TTC549 (cell line): ENCODE results near the gene PTH1R.

ENCODE experiments used
- FAIRE-seq: peaks from 2 replicates; lab custom pipeline; 2012; peaks lifted over from hg19 to GRCh38; lab: Jason Lieb, UNC

The PTH1R gene

DNA sequence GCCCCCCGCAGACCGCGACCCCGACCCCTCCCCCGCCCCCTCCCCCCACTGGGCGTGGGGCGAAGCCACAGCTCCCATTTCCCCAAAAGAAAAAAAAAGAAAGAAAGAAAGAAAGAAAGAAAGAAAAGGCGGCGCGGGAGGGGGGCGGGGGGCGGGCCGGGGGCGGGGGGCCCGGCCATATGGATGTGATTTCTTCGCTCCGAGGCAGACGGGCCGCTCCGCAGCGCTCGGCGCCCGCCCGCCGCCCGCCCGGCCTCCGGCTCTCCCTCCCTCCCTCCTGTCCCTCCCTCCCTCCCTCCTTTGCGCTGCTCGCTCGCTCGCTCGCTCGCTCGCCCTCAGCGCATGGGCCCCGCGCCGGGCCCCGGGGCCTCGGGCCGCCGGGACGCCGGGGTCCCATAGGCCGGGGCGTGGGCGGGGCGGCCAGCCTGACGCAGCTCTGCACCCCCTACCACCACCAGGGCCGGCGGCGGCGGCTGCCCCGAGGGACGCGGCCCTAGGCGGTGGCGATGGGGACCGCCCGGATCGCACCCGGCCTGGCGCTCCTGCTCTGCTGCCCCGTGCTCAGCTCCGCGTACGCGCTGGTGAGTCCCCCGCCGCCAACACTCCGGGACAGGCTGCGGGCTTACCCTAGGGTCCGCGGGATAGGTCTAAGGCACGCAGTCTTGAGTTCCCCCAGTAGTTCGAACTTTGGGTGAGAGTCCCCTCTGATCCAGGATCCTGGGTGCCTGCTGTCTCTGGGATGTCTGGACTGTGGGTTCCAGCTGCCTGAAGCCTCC, 5.7 kb downstream of the PTH1R start:
- no peak for FAIRE-seq

DNA sequence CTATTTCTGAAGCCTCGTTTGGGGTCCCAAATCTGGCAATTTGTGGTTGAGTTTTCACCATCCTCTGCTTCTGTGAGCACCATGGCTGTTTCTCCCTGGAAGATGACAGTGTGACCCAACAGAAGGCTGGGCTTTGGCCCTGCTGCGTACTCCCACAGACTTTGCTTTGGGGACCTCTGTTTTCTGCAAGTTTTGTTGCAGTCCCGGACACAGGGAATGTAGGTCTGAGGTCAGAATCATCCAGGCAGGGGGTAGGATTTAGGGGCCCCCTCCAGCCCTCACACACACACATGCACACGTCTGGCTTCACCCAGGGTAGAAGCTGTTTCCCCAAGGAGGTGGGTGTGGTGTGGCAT, 6.3 kb downstream of the PTH1R start:
- FAIRE-seq: no peak

DNA sequence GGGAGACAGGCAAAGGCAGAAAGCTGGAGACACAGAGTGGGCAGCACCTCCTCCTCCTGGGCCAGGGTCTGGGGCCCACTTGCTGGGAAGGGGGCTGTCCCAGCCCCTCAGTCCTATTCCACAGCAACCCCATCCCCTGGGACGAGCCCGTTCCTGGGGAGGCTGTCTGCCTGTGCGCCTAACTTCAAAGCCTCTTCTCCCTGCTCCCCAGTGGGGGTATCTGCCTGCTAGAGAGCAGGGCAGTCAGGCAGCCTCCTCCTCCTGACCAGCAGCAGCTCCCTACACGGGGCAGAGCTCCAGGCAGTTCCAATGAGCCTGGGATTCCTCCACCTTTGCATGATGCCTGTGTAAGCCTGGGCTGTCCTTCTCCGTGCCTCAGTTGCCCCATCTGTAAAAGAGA, 6.9 kb downstream of the PTH1R start:
- FAIRE-seq: no peak

DNA sequence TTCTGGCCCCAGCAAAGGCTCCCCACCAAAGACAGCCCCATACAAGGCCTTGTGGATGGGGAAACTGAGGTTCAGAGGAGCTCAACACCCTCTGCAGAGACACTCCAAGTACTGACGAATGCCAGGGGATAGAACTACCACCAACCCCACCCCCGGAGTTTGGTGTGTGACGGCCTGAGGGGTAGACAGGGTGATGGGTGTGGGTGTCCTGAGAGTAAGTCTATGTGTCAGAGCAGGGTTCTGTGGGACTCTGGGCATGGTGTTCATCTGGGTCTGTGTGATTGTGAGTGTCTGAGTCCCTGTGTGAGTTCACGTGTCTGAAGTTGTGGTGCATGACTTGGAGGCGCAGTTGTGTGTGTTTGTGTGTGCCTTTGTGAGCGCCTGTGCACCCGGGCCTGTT, 7.4 kb downstream of the PTH1R start:
- no peak for FAIRE-seq

DNA sequence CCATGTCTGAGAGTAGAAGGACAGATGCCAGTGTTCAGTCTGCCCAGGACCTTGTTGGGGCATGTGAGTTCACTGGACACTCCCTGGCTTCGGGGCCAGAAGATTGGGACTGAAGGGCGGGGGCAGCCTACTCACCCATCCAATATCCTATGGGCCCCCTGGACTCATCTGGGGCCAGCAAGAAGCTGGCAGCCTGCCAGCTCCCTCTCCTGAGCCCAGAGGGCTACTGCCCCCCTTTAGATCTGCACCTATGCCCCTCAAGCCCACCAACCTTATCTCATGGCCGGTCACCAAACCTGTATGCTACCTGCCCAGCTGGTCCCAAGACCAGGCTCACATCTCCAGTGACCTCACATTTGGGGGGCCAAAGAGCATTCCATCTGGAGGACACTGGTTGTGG, 8.1 kb downstream of the PTH1R start:
- no peak for FAIRE-seq

DNA sequence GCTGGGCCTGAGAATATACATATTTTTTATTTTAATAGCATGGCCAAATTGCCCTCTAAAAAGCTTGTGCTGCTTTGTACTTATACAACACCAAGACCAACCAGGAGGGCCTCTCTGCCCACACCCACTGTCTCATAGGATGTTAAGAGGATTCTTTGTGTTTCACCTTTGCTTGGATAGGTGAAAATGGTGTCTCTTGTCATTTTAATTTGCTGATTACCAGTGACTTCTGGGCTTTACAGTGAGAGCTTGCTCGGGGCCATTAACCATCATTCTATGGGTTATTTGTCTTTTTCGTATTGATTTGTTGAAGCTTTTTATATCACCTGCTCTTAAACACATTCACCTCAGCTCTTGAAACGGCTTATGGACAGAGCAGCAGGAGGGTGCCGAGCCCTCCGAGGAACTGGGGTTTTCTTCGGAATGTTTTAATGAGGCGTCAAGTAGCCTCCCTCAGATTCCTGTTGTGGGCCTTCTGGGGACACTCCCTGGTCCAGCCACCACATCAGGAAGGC, 10.5 kb downstream of the PTH1R start:
- no peak for FAIRE-seq

DNA sequence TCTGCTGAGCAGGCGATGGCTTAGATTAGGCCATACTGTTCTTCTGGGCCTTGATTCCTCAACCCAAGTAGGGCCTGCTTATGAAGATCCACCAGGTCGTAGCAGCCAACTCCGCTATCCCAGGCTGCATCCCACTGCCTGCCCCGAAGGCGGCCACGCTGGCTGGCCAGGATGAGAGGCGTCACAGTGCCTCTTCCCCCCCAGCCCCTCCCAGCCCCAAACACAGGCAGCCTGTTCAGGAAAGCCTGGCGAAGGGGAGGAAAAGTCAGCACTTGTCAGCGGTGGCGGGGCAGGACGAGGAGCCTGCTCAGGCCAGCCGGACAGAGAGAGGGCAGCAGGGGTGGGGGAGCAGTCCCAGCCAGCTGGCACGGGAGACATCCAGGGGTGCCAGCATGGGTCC, 11.2 kb downstream of the PTH1R start:
- FAIRE-seq: no peak

DNA sequence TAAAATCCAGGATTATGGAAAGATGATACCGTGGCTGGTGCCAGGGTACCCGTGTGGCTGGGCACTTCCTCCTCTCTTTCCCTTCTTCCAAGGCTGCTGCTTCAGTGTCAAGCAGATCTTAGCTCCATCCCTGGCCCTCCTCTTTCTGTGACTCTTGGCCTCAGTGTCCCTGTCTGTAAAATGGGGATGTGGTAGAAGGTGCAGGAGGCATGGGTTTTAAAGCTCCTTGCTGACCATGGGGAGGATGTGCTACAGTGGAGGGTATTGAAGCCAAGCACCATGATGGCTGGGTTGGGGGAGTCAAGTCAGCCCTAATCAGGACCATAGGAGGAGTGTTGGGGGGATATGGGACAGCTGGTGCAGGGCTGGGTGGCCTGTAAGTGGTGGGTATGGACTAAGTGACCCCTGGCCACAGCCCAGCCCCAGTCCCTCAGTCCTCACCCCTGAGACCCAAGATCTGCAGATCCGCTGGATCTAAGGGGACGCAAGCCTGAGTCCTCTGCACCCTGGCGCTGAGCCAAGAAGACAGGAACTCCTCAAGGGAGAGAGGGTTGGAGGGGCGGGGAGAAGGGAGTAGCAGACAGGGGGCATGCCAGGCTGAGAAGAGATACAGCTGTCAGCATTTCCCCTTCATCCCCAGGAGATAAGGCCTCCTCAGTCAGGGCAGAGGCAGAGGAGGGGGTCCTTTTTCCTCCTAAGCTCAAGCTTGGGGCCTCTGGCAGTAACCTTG, 12.0 kb downstream of the PTH1R start:
- FAIRE-seq: no peak

DNA sequence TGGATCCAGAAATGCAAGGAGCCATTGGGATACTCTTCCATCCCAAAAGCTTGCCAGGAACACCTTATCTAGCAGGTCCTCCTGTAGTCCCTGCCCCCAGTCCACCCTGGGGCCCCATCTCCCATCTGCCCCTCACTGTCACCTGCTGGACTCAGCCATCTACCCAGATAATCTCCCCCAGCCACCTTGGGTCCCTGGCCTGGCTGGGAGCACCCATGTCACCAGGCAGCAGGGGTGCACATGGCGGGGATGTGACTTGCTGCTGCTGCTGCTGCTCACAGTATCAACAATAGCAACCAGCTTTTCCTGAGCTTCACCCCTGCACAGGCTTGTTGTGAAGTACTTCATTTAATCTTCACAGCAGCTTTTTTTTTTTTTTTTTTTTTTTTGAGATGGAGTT, 12.6 kb downstream of the PTH1R start:
- no peak for FAIRE-seq

DNA sequence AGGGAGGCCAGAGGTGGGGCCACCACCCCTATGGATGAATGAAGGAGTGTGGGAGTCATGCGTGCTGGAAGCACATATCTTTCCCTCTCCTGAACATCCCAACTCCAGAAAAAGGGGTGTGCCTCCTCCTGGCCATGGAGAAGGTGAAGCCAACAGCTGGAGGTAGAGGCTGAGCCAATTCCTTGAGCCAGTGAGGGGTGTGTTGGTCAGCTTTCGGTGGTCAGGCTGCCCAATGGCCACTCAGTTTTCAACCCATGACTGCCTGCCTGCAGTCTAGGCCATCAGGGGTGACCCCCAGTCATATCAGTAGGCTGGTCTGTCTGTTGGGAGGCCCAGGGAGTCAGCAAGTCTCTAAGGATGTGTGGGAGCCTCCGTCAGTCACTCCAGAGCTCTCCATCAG, 13.6 kb downstream of the PTH1R start:
- no peak for FAIRE-seq

DNA sequence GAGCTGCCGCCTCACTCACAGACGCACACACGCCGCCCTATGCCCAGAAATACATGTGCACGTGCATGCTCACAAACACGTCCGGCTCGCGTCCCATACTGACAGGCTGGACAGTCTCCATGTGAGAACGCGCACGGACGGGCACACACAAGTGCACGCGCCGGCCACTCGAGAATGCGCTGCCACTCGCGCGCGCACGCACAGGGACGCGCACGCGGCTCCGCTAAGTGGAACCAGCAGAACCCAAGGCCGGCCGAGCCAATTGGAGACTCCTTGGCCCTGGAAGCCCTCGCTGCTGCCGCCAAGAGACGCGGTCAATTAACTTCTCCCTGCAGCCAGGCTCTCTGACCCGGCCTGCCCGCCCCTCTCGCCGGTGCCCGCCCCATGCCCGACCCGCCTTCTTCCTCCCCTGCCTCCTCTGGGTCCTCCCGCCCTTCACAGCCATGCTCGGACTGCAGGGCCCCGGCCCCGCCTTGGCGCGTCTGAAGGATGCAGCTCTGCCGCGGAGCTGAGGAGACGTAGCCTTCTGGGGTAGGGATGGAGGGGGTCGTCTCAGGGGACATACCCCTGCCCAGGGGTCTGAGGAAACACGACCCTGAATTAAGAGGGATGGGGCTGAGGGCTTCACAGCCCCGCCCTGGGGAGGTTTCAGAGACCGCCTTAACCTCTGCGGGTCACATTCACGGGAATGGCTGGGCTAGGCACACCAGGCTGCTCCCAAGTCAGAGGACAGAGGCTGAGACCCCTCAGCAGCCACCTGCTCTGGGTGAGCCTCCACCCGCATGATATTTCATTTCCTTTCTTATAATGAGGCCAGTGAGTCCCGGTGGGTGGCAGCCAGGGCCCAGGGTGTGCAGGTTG, 15.0 kb downstream of the PTH1R start:
- FAIRE-seq: no peak

DNA sequence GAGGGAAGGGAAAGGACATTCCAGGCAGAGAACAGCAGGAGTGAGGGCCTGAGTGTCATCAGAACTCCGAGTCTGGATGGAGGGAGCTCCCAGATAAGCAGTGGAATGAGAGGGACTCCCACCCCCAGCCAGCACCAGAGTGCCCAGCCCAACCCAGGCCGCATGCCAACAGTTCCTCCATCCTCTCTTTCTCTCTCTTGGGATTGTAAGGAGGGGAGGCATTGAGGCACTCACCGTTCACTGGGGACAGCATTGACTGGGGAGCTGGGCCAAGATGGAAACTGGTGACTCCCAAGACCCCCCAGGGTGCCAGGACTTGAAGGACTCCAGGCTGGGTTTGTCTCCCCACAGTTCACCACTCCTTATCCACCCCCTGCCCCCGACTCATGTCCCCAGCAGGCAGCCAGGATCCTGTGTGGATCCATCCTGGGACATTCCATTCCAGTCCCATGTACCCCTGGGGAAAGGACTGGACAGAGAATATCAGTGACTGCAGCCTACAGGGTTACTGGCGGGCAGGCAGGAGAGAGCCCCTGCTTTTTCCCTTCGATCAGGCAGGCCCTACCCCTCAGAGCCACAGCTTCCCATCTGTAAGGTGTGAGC, 15.7 kb downstream of the PTH1R start:
- FAIRE-seq: no peak

DNA sequence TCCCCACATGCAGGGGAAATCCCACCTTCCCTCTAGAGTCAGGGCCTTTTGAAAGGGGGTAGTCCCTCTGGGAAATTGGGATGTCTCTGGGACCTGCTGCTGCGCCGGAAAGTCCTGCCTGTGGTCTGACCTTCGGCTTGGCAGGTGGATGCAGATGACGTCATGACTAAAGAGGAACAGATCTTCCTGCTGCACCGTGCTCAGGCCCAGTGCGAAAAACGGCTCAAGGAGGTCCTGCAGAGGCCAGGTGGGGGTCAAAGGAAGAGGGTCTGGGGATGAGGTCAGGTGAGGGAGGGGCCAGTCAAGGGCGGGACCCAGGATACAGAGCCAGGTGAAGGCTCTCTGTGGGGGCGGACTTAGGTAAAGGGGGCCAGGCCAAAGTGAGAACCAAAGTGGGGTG, 16.2 kb downstream of the PTH1R start:
- FAIRE-seq: no peak

DNA sequence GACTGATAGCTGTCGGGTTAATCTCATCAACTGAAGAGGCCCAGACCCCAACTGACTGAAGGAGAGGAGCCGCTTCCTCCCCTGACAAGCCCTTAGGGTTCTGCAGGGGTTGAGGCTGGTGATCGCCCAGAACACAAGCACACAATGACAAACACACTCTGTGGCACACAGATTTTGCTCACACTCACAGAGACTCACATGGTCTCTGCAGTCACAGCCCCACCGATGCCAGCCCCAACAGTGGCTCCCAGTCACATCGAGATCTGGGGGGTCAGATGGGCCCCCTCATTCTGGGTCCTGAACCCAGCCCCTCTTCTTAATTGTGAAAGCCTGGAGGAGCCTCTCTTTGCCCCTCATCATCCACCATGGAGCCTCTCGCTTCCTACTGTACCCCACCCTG, 16.7 kb downstream of the PTH1R start:
- no peak for FAIRE-seq

DNA sequence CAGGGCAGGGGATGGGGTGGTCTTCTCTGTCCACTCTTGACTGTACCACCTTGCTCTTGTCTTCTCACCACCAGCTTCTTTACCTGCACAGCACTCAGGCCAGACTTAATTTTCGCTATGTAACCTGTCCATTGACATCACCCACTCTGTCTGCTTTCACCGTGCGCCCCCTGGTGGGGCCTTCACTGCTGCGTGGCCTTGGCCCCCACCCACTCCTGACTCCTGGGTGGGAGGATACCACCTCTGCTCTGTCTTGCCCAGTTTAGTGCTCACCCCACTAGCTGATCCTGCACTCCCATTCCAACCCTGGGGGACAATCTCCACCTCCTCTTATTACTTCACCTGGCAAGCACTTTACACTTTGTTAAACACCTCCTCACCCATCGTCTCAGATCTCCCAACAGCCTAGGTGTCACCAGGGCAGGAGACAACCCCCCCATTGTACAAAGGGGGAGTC, 17.7 kb downstream of the PTH1R start:
- no peak for FAIRE-seq

DNA sequence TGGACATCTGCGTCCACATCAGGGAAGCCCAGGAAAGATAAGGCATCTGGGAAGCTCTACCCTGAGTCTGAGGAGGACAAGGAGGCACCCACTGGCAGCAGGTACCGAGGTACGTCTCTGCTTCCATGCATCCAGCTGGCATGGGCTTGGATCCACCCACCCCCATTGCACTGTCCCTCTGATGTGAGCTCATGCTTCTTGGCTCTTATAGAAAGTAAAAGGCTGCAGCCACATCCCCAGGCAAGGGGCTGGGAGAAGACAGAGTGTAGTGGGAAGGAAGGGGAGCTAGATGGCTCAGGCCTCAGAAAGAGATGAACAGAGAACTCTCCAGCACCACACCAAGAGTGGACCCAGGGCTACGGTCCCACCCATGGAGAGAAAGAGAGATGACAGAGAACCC, 18.2 kb downstream of the PTH1R start:
- FAIRE-seq: no peak

DNA sequence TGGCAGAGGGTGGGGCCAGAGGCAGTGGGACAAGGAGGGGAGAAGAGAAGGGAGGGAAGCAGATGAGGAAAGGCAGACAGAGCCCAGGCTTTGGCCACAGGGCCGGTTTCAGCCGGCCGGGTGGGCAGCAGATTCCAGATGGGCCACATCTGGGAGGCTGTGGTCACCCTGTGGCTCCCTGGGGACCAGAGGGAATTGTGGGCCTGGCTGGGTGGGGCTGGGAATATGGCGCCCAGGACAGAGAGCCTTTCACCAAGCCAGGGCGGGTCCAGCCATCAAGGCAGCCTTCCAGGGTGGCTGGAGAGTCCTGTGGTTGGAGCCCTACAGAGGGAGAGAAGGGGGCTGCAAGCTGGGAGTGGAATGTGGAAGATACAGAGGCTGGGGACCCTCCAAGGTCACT, 18.9 kb downstream of the PTH1R start:
- FAIRE-seq: no peak

DNA sequence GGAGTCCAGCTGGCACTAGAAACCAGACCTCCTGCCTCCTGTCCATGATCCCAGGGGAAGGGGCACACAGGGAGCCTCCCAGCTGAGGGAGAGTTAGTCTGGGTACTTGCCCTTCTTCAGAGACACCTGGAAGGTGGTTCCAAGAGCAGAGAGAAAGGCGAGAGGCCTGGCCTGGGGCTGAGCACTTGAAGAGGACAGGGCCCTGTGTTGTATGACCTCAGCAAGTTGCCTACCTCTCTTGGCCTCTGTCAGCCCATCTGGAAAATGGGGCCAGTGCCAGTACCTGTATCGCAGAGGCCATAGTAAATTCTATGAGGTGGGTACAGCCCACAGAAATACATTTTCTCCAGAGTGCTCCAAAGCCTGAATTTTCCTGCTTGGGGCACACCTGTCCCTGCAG, 19.5 kb downstream of the PTH1R start:
- no peak for FAIRE-seq

DNA sequence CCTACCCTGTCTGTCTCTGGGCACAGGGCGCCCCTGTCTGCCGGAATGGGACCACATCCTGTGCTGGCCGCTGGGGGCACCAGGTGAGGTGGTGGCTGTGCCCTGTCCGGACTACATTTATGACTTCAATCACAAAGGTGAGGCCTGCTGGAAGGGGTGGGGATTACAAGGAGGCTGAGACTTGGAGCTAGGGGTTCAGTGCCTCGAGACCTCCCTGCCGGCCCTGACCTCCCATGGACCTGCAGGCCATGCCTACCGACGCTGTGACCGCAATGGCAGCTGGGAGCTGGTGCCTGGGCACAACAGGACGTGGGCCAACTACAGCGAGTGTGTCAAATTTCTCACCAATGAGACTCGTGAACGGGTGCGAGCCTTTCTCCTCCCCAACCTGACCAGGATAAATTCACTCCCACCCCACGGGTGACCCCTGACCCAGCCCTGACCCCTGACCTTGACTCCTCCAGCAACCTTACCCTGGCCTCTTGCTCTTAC, 20.4 kb downstream of the PTH1R start:
- no peak for FAIRE-seq

DNA sequence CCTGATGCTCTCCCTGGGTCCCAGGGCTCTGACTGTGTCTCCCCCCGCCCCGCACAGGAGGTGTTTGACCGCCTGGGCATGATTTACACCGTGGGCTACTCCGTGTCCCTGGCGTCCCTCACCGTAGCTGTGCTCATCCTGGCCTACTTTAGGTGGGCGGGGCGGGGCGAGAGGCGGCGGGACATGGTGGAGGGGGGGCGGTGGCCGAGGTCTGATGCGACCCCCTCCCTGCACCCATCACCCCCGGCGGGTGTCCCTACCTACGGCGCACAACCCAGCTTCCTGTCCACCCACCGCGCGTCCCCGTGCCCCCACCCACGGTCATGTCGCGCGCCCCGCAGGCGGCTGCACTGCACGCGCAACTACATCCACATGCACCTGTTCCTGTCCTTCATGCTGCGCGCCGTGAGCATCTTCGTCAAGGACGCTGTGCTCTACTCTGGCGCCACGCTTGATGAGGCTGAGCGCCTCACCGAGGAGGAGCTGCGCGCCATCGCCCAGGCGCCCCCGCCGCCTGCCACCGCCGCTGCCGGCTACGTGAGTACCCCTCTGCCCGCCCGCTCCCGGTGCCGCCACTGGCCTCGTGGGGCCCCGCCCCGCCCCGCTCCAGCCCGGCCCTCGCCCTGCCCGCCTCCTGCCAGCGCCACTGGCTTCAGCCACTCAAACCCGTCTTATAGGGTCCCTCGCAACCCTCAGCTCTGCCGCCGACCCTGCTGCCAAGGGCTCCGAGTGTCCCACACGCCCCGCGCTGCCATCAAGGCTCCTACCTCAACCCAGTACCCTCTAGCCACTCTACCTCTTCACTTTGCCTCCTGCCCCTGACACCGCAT, 21.0 kb downstream of the PTH1R start:
- no peak for FAIRE-seq
